IPS DF 6.9 (cell line): ENCODE data around the gene CARD11.

ENCODE experiments used
- DNase-seq: peaks from one replicate; pipeline ENCODE4 v3.0.0-alpha.2; 2013; ENCODE audit warnings: low read depth, low spot score
- H3K27ac ChIP-seq: one replicate; pipeline ENCODE4 v1.5.1; 2013; ENCODE audit warnings: low read length, control low read depth
- H3K27me3 ChIP-seq: 2 replicates; pipeline ENCODE4 v1.6.1; 2013; ENCODE audit warnings: mild to moderate bottlenecking, low read length; ENCODE audit not compliant: control insufficient read depth, insufficient read depth
- H3K36me3 ChIP-seq: 2 replicates; pipeline ENCODE4 v1.6.1; 2013; ENCODE audit warnings: low read length; ENCODE audit not compliant: control insufficient read depth, insufficient read depth
- H3K4me1 ChIP-seq: 2 replicates; pipeline ENCODE4 v1.6.1; 2013; ENCODE audit warnings: low read length; ENCODE audit not compliant: control insufficient read depth, insufficient read depth
- H3K4me3 ChIP-seq: 2 replicates; pipeline ENCODE4 v1.5.1; 2013; ENCODE audit warnings: mild to moderate bottlenecking, low read length
- H3K9me3 ChIP-seq: 2 replicates; pipeline ENCODE4 v1.6.1; 2013; ENCODE audit warnings: low read length, inconsistent platforms; ENCODE audit not compliant: control insufficient read depth, insufficient read depth
- WGBS: extraction: QIAGEN DNeasy Blood & Tissue Kit; methylation state at CpG from one replicate; pipeline ENCODE4 v1.1.7; 2013; ENCODE audit warnings: mixed read lengths, missing lambda C conversion rate; ENCODE audit not compliant: insufficient read length, insufficient coverage; 5-methylcytosine and 5-hydroxymethylcytosine counted together

CARD11 gene

GRCh38 chr7:2909043-2909442, 134.6 kb downstream of the CARD11 start:
- Histone ChIP-seq H3K4me1 (no peaks in the 10 kb centered on the region), H3K4me3 (no peak overlapping the region), H3K9me3 (no peaks in the 10 kb centered on the region), H3K27me3 (no peaks in the 10 kb centered on the region), H3K36me3 (peaks cover 2% of the 10 kb centered on the region; the same call in 1 of the 2 replicates), H3K27ac (no peak overlapping the region)
- WGBS = no CpG with 5 or more reads among the region's 17 CpGs
- no peak for DNase-seq

- DNase-seq = no peak
- WGBS = no CpG with 5 or more reads among the region's 17 CpGs
- H3K4me1 ChIP-seq = no peaks in the 10 kb centered on the region
- H3K27ac ChIP-seq = no peak overlapping the region
- H3K27me3 ChIP-seq = no peaks in the 10 kb centered on the region
- no peaks in the 10 kb centered on the region for H3K9me3 ChIP-seq
- peaks cover 2% of the 10 kb centered on the region; the same call in 1 of the 2 replicates for H3K36me3 ChIP-seq
- no peak overlapping the region for H3K4me3 ChIP-seq
Observed at GRCh38 chr7:2908103-2908683, 135.5 kb downstream of the CARD11 start.

DNA sequence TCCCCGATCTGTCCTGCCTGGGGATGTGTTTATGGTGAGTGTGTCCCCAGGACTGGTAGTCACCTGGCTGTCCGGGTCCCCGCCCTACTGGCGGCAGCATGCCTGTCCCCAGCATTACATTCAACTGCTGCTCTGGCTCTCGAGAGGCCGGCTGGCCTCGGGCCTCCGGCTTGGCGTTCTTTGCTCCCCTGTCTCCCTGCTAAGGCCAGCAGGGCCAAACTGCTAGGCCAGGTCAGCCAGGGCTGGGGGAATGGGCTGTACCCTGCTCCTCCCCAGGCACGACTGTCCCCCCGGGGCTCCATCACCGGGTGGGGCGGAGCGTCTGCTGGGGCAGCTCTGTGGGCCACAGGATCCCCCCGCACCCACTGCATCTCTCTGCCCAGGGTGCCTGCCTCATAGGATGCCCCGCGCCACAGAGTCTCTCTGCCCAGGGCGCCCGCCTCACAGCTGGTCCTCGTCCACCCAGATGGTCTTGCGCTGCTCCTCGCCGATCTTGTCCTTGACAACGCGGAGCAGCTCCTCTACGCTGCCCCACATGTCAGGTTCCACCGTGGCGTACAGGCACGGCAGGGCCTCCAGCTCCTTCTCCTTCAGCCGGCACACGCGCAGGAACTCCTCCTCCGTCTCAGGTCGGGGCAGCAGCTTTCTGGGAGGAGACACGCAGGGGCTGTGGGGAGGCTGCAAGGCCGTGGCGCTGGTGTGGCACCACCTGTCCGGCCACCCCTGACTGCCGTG, 137.3 kb downstream of the CARD11 start:
- H3K9me3 ChIP-seq = no peaks in the 10 kb centered on the region
- DNase-seq = no peak
- no peaks in the 10 kb centered on the region for H3K27me3 ChIP-seq
- no peak overlapping the region for H3K27ac ChIP-seq
- H3K36me3 ChIP-seq = no peaks in the 10 kb centered on the region; the same call in 1 of the 2 replicates
- no CpG with 5 or more reads among the region's 39 CpGs for WGBS
- no peak overlapping the region for H3K4me3 ChIP-seq
- no peaks in the 10 kb centered on the region for H3K4me1 ChIP-seq

DNA sequence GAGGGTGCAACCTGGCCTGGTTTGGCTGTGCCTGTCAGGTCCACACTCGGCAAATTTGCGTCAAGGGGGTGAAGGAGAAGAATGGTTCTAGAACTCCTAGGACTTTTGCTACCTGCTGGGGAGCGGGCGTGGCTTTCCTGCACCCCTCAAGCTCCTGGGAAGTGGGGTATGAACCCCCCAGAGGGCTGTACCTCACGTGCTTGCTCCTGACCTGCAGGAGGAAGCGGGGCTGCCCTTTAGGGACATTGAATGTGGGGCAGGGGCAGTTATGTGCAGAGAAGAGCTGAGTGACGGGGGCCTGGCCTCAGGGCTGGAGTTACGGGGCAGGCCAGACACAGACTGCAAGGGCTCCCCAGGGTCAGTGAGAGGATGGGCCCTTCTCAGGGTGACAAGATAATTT, 138.2 kb downstream of the CARD11 start:
- Histone ChIP-seq H3K9me3 (no peaks in the 10 kb centered on the region), H3K36me3 (no peaks in the 10 kb centered on the region; the same call in 1 of the 2 replicates), H3K4me1 (no peaks in the 10 kb centered on the region), H3K4me3 (no peak overlapping the region), H3K27me3 (no peaks in the 10 kb centered on the region), H3K27ac (no peak overlapping the region)
- DNase-seq = no peak
- WGBS = no CpG with 5 or more reads among the region's 8 CpGs

DNA sequence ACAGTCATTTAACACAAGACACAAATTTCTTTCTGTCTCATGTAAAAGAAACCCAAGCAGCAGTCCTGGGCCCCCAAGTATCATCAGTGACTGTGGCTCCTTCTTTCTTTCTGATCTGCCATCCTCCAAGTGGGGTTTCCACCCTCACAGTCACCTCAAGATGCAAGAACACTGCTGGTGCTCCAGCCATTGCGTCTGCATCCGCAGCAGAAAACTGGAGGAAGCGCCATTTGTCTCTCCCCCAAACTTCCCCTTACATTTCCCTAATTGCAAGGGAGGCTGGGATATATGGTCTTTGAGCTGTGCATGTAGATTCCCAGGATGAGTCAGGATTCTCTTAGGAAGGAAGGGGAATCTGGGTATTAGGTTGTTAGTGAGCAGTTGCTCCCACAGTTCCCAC, 138.6 kb downstream of the CARD11 start:
- Histone ChIP-seq H3K27me3 (no peaks in the 10 kb centered on the region), H3K27ac (no peak overlapping the region), H3K4me1 (no peaks in the 10 kb centered on the region), H3K36me3 (no peaks in the 10 kb centered on the region; the same call in 1 of the 2 replicates), H3K9me3 (no peaks in the 10 kb centered on the region), H3K4me3 (no peak overlapping the region)
- DNase-seq = no peak
- WGBS = no CpG with 5 or more reads among the region's 3 CpGs

GRCh38 chr7:2904202-2904601, 139.5 kb downstream of the CARD11 start:
- Histone ChIP-seq H3K27ac (no peak overlapping the region), H3K4me3 (no peak overlapping the region), H3K27me3 (no peaks in the 10 kb centered on the region), H3K36me3 (no peaks in the 10 kb centered on the region; the same call in 1 of the 2 replicates), H3K4me1 (no peaks in the 10 kb centered on the region), H3K9me3 (no peaks in the 10 kb centered on the region)
- DNase-seq = no peak
- no CpG with 5 or more reads among the region's 16 CpGs for whole genome bisulfite sequencing

- Histone ChIP-seq H3K4me1 (no peaks in the 10 kb centered on the region), H3K9me3 (no peaks in the 10 kb centered on the region), H3K4me3 (no peak overlapping the region), H3K36me3 (no peaks in the 10 kb centered on the region; the same call in 1 of the 2 replicates), H3K27me3 (no peaks in the 10 kb centered on the region), H3K27ac (no peak overlapping the region)
- no CpG with 5 or more reads among the region's 15 CpGs for WGBS
- no peak for DNase-seq
Observed at GRCh38 chr7:2903682-2904162, 139.9 kb downstream of the CARD11 start.

DNA sequence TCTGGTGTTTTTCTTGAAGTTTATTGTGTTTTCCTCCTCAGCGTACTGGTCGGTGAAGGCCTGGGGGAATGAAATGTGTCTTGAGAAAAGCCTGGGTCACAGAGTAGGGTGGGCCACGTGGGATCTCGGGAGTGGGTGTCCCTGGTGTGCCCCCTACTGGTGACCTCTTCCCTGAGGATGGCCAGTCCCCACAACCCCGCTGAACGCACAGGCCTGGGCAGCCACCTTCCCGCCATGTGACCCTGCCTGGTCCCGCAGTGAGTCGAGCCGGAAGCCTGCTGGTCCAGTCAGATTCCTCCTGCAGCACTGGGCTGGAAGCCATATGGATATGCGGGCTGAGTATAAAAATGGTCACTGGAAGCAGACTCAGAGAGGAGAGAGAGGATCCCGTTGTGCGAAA, 146.6 kb downstream of the CARD11 start:
- WGBS = no CpG with 5 or more reads among the region's 13 CpGs
- no peaks in the 10 kb centered on the region for H3K9me3 ChIP-seq
- H3K4me3 ChIP-seq = no peak overlapping the region
- no peak overlapping the region for H3K27ac ChIP-seq
- no peaks in the 10 kb centered on the region for H3K36me3 ChIP-seq
- H3K4me1 ChIP-seq = peaks cover 1% of the 10 kb centered on the region; the same call in 1 of the 2 replicates
- no peaks in the 10 kb centered on the region for H3K27me3 ChIP-seq
- no peak for DNase-seq

- Histone ChIP-seq H3K4me1 (peaks cover 1% of the 10 kb centered on the region; the same call in 1 of the 2 replicates), H3K4me3 (no peak overlapping the region), H3K9me3 (no peaks in the 10 kb centered on the region), H3K36me3 (no peaks in the 10 kb centered on the region), H3K27ac (no peak overlapping the region), H3K27me3 (no peaks in the 10 kb centered on the region)
- DNase-seq = no peak
- WGBS = no CpG with 5 or more reads among the region's 10 CpGs
Observed at GRCh38 chr7:2896131-2896530, 147.5 kb downstream of the CARD11 start.

- no CpG with 5 or more reads among the region's 17 CpGs for WGBS
- H3K27ac ChIP-seq = no peak overlapping the region
- no peak overlapping the region for H3K4me3 ChIP-seq
- no peaks in the 10 kb centered on the region for H3K27me3 ChIP-seq
- H3K9me3 ChIP-seq = no peaks in the 10 kb centered on the region
- no peak for DNase-seq
- peaks cover 1% of the 10 kb centered on the region; the same call in 1 of the 2 replicates for H3K4me1 ChIP-seq
- H3K36me3 ChIP-seq = no peaks in the 10 kb centered on the region
Observed at GRCh38 chr7:2894118-2894940, 149.3 kb downstream of the CARD11 start.
